Ascending aorta (tissue), 2 donors: ENCODE measurements around the gene PDE12. TPM values are rescaled to one million over a fixed set of nuclear protein-coding genes. Genes with fewer than 3 reads are reported as not detected.

ENCODE experiments used
- DNase-seq, 2 donors: peaks; one replicate each; pipeline ENCODE4 v3.0.0-alpha.2; 2019; ENCODE audit warnings: low spot score in 2 of 2
- H3K27ac ChIP-seq, 2 donors: fragments of 200-600 bp; sonication (generic); one replicate each; pipeline ENCODE4 v1.5.1; 2016 to 2017; ENCODE audit warnings: mild to moderate bottlenecking in 1 of 2
- H3K27me3 ChIP-seq: fragments of 200-600 bp; sonication (generic); one replicate; pipeline ENCODE4 v1.5.1; 2017
- H3K36me3 ChIP-seq, 2 donors: fragments of 200-600 bp; sonication (generic); one replicate each; pipeline ENCODE4 v1.5.1; 2016
- H3K4me1 ChIP-seq, 2 donors: fragments of 200-600 bp; sonication (generic); one replicate each; pipeline ENCODE4 v1.5.1; 2016 to 2017; ENCODE audit warnings: mild to moderate bottlenecking in 1 of 2
- H3K4me3 ChIP-seq, 2 donors: fragments of 200-600 bp; sonication (generic); one replicate each; pipeline ENCODE4 v1.5.1; 2016 to 2017; ENCODE audit warnings: mild to moderate bottlenecking in 1 of 2
- H3K9me3 ChIP-seq, 2 donors: fragments of 200-600 bp; sonication (generic); one replicate each; pipeline ENCODE4 v1.5.1; 2016
- CTCF ChIP-seq, 3 experiments: fragments of 200-600 bp in 2 of 3; fragments of 450-650 bp in 1 of 3; sonication (generic) in 2 of 3; IDR thresholded peaks; one replicate each; pipeline ENCODE4 v1.5.1; 2016 to 2019; ENCODE audit warnings: antibody characterized with exemption in 3 of 3, mild to moderate bottlenecking in 1 of 3, moderate library complexity in 1 of 3
- intact Hi-C: fragments of 100-400 bp; cut with DNase I; formaldehyde crosslinking; loops from one replicate; pipeline ENCODE4 v1.15.1; 2023
- total RNA-seq: library from RNA; depleted of rRNA; stranded (reverse); fragments of >200 nt; gene quantifications from one replicate; pipeline ENCODE4 v1.1.0, GENCODE V29; 2016

Gene PDE12
- total RNA-seq, 1 donor from 2014 or later, result 3.0 TPM

- no peaks in the 10 kb centered on the region for H3K27me3 ChIP-seq
- no peak overlapping the region for H3K27ac ChIP-seq
- no peak overlapping the region for H3K4me3 ChIP-seq
- no peaks in the 10 kb centered on the region for H3K9me3 ChIP-seq
- H3K36me3 ChIP-seq, result peaks cover 6 to 9% of the 10 kb centered on the region in 2 donors
- intact Hi-C loops, result no loop called here
- peaks cover 3 to 31% of the 10 kb centered on the region in 2 donors for H3K4me1 ChIP-seq
- DNase-seq, result no peak
- TF ChIP-seq CTCF (IDR thresholded peaks at IDR 0.05), result no peak
Observed at GRCh38 chr3:57587905-57588304, 31.8 kb downstream of the PDE12 start.

GRCh38 chr3:57592306-57592705 lies 36.2 kb downstream of the PDE12 start:
- no peaks in the 10 kb centered on the region for H3K36me3 ChIP-seq
- no peaks in the 10 kb centered on the region for H3K9me3 ChIP-seq
- DNase-seq, result no peak
- no peaks in the 10 kb centered on the region for H3K27me3 ChIP-seq
- peak overlapping the region in 1 of 2 donors; percentile 0 for H3K4me3 ChIP-seq
- no peak for TF ChIP-seq CTCF (IDR thresholded peaks at IDR 0.05)
- H3K4me1 ChIP-seq, result peaks cover 0 to 29% of the 10 kb centered on the region in 2 donors
- intact Hi-C loops, result no loop called here
- no peak overlapping the region for H3K27ac ChIP-seq

- H3K27me3 ChIP-seq, result no peaks in the 10 kb centered on the region
- no peaks in the 10 kb centered on the region for H3K9me3 ChIP-seq
- no peak for TF ChIP-seq CTCF (IDR thresholded peaks at IDR 0.05)
- no peaks in the 10 kb centered on the region for H3K36me3 ChIP-seq
- H3K27ac ChIP-seq, result no peak overlapping the region
- intact Hi-C loops, result no loop called here
- peak overlapping the region; percentile 80 to 95 for H3K4me3 ChIP-seq
- peaks cover 0 to 36% of the 10 kb centered on the region in 2 donors for H3K4me1 ChIP-seq
- no peak for DNase-seq
Observed at GRCh38 chr3:57594144-57594543, 38.1 kb downstream of the PDE12 start.

GRCh38 chr3:57594576-57594975 lies 38.5 kb downstream of the PDE12 start:
- no peak for TF ChIP-seq CTCF (IDR thresholded peaks at IDR 0.05)

GRCh38 chr3:57596495-57597126 lies 40.5 kb downstream of the PDE12 start:
- Histone ChIP-seq H3K9me3 (no peaks in the 10 kb centered on the region), H3K36me3 (no peaks in the 10 kb centered on the region), H3K27ac (peak overlapping the region; percentile 96 to 99), H3K4me1 (peaks cover 0 to 36% of the 10 kb centered on the region in 2 donors), H3K27me3 (no peaks in the 10 kb centered on the region), H3K4me3 (peak overlapping the region; percentile 80 to 95)
- no peak for TF ChIP-seq CTCF (IDR thresholded peaks at IDR 0.05)
- DNase-seq, result peak; percentile 49 to 93
- intact Hi-C loops, result loop anchor here (1.0 to 5.0 kb wide), 8 partner anchors 40 to 914 kb away; partner anchors contain the start of genes APPL1, HTD2, IL17RD and PDE12

More at GRCh38 chr3:57594576-57594975, 38.5 kb downstream of the PDE12 start:
- no peak for DNase-seq
- peak overlapping the region; percentile 80 to 95 for H3K4me3 ChIP-seq
- H3K27ac ChIP-seq, result peak overlapping the region; percentile 96 to 99
- peaks cover 0 to 37% of the 10 kb centered on the region in 2 donors for H3K4me1 ChIP-seq
- intact Hi-C loops, result no loop called here
- no peaks in the 10 kb centered on the region for H3K9me3 ChIP-seq
- no peaks in the 10 kb centered on the region for H3K36me3 ChIP-seq
- H3K27me3 ChIP-seq, result no peaks in the 10 kb centered on the region
